Nephron (organoid): ENCODE results near the gene BAZ1A.
A peak's percentile ranks its signal among the peaks of the same experiment; 100 is the strongest.
"Not testable (repeated sequence)": the region's sequence is repeated elsewhere in the genome, so short reads cannot be mapped to it uniquely, and the experiment has no call there.

Source experiments
- H3K27ac Mint-ChIP-seq, 3 experiments: 2 replicates each; pipeline ENCODE4 v1.8.0; 2020; ENCODE audit warnings: mixed read lengths in 3 of 3, mild to moderate bottlenecking in 2 of 3, moderate library complexity in 1 of 3
- H3K27me3 Mint-ChIP-seq: 2 replicates; pipeline ENCODE4 v1.8.0; 2021; ENCODE audit warnings: low read depth, mild to moderate bottlenecking, moderate library complexity, mixed read lengths
- H3K36me3 Mint-ChIP-seq: 2 replicates; pipeline ENCODE4 v1.8.0; 2020; ENCODE audit warnings: low read depth, mixed read lengths
- H3K4me1 Mint-ChIP-seq: 2 replicates; pipeline ENCODE4 v1.8.0; 2020; ENCODE audit warnings: mixed read lengths
- H3K4me3 Mint-ChIP-seq, 3 experiments: 2 replicates each; pipeline ENCODE4 v1.8.0; 2020; ENCODE audit warnings: mild to moderate bottlenecking in 3 of 3, mixed read lengths in 3 of 3, moderate library complexity in 2 of 3
- H3K9me3 Mint-ChIP-seq: 2 replicates; pipeline ENCODE4 v1.8.0; 2020; ENCODE audit warnings: mixed read lengths
- CTCF ChIP-seq, 3 experiments: fragments of 200-600 bp; sonication (generic); IDR thresholded peaks; one replicate each; pipeline ENCODE4 v1.5.0; 2021; ENCODE audit warnings: antibody characterized with exemption in 3 of 3; ENCODE audit not compliant: unreplicated experiment in 3 of 3

Gene BAZ1A

GRCh38 chr14:34754687-34755086 is 120.5 kb downstream of the BAZ1A start:
- Mint-ChIP-seq H3K4me1 (no peaks in the 10 kb centered on the region), H3K27ac (no peak overlapping the region), H3K27me3 (no peaks in the 10 kb centered on the region), H3K4me3 (no peak overlapping the region), H3K9me3 (no peaks in the 10 kb centered on the region), H3K36me3 (peaks cover 38% of the 10 kb centered on the region)
- TF ChIP-seq CTCF (IDR thresholded peaks at IDR 0.05; ENCODE audit: unreplicated experiment in 3 of 3), result no peak

GRCh38 chr14:34750670-34751069 is 124.5 kb downstream of the BAZ1A start:
- Mint-ChIP-seq H3K9me3 (no peaks in the 10 kb centered on the region), H3K4me1 (no peaks in the 10 kb centered on the region), H3K27ac (peak overlapping the region in 2 of 3 experiments; percentile 44 to 50), H3K36me3 (peaks cover 20% of the 10 kb centered on the region), H3K27me3 (no peaks in the 10 kb centered on the region), H3K4me3 (no peak overlapping the region)
- no peak for TF ChIP-seq CTCF (IDR thresholded peaks at IDR 0.05; ENCODE audit: unreplicated experiment in 3 of 3)

GRCh38 chr14:34750233-34750632 is 124.9 kb downstream of the BAZ1A start:
- Mint-ChIP-seq H3K27ac (peak overlapping the region in 2 of 3 experiments; percentile 44 to 50), H3K9me3 (no peaks in the 10 kb centered on the region), H3K4me3 (no peak overlapping the region), H3K36me3 (peaks cover 16% of the 10 kb centered on the region), H3K4me1 (no peaks in the 10 kb centered on the region), H3K27me3 (no peaks in the 10 kb centered on the region)
- no peak for TF ChIP-seq CTCF (IDR thresholded peaks at IDR 0.05; ENCODE audit: unreplicated experiment in 3 of 3)

GRCh38 chr14:34749408-34749807 is 125.8 kb downstream of the BAZ1A start:
- no peak for TF ChIP-seq CTCF (IDR thresholded peaks at IDR 0.05; ENCODE audit: unreplicated experiment in 3 of 3)
- H3K4me3 Mint-ChIP-seq, result no peak overlapping the region
- H3K27ac Mint-ChIP-seq, result no peak overlapping the region
- no peaks in the 10 kb centered on the region for H3K9me3 Mint-ChIP-seq
- H3K27me3 Mint-ChIP-seq, result no peaks in the 10 kb centered on the region
- H3K36me3 Mint-ChIP-seq, result peaks cover 8% of the 10 kb centered on the region
- H3K4me1 Mint-ChIP-seq, result no peaks in the 10 kb centered on the region

- peaks cover 8% of the 10 kb centered on the region for H3K9me3 Mint-ChIP-seq
- H3K4me1 Mint-ChIP-seq, result peaks cover 6% of the 10 kb centered on the region
- H3K27me3 Mint-ChIP-seq, result no peaks in the 10 kb centered on the region
- H3K27ac Mint-ChIP-seq, result peak overlapping the region in 1 of 3 experiments; percentile 12
- TF ChIP-seq CTCF (IDR thresholded peaks at IDR 0.05; ENCODE audit: unreplicated experiment in 3 of 3), result no peak
- H3K4me3 Mint-ChIP-seq, result no peak overlapping the region
- H3K36me3 Mint-ChIP-seq, result no peaks in the 10 kb centered on the region
These were observed 132.7 kb downstream of the BAZ1A start for GRCh38 chr14:34742270-34743115.

- H3K36me3 Mint-ChIP-seq, result no peaks in the 10 kb centered on the region
- no peaks in the 10 kb centered on the region for H3K27me3 Mint-ChIP-seq
- peaks cover 6% of the 10 kb centered on the region for H3K4me1 Mint-ChIP-seq
- peak overlapping the region in 1 of 3 experiments; percentile 12 for H3K27ac Mint-ChIP-seq
- TF ChIP-seq CTCF (IDR thresholded peaks at IDR 0.05; ENCODE audit: unreplicated experiment in 3 of 3), result no peak
- H3K4me3 Mint-ChIP-seq, result no peak overlapping the region
- peaks cover 8% of the 10 kb centered on the region for H3K9me3 Mint-ChIP-seq
These were observed 133.3 kb downstream of the BAZ1A start for GRCh38 chr14:34741840-34742239.

- H3K4me1 Mint-ChIP-seq, H3K4me3 Mint-ChIP-seq, H3K36me3 Mint-ChIP-seq, H3K27ac Mint-ChIP-seq, H3K27me3 Mint-ChIP-seq, H3K9me3 Mint-ChIP-seq: not testable (repeated sequence)
These were observed 135.0 kb downstream of the BAZ1A start for GRCh38 chr14:34740139-34740538.

GRCh38 chr14:34737079-34737478 is 138.1 kb downstream of the BAZ1A start:
- not testable (repeated sequence) for H3K27ac Mint-ChIP-seq

More at GRCh38 chr14:34737079-34737478, 138.1 kb downstream of the BAZ1A start:
- not testable (repeated sequence) for H3K36me3 Mint-ChIP-seq, H3K27me3 Mint-ChIP-seq, H3K4me1 Mint-ChIP-seq, H3K4me3 Mint-ChIP-seq, H3K9me3 Mint-ChIP-seq
